ENCODE data around the gene RASAL1.

GRCh38 chr12:113077859-113078255 lies 57.7 kb downstream of the RASAL1 start:
- TF ChIP-seq ATF1 (CRISPR knock-in tag; IDR thresholded peaks at IDR 0.05) (no peak), GABPB1 (CRISPR knock-in tag; IDR thresholded peaks at IDR 0.05) (no peak), MAX (CRISPR knock-in tag; IDR thresholded peaks at IDR 0.05) (no peak), SP1 (CRISPR knock-in tag; conservative IDR thresholded peaks at IDR 0.05) (no peak), HMGXB4 (CRISPR knock-in tag; IDR thresholded peaks at IDR 0.05) (no peak), CTCF (IDR thresholded peaks at IDR 0.05) (no peak), ZNF263 (CRISPR knock-in tag; IDR thresholded peaks at IDR 0.05; ENCODE audit: low read depth) (no peak), MXD4 (CRISPR knock-in tag; IDR thresholded peaks at IDR 0.05; ENCODE audit: borderline replicate concordance) (no peak), ELF4 (CRISPR knock-in tag; IDR thresholded peaks at IDR 0.05; ENCODE audit: low read depth) (no peak), NFYB (CRISPR knock-in tag; conservative IDR thresholded peaks at IDR 0.05; ENCODE audit: low read depth) (no peak), USF1 (CRISPR knock-in tag; IDR thresholded peaks at IDR 0.05) (no peak), ESRRA (CRISPR knock-in tag; IDR thresholded peaks at IDR 0.05; ENCODE audit: borderline replicate concordance) (no peak)
- TF ChIP-seq, protein P1, sequence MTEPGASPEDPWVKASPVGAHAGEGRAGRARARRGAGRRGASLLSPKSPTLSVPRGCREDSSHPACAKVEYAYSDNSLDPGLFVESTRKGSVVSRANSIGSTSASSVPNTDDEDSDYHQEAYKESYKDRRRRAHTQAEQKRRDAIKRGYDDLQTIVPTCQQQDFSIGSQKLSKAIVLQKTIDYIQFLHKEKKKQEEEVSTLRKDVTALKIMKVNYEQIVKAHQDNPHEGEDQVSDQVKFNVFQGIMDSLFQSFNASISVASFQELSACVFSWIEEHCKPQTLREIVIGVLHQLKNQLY (CRISPR knock-in tag; IDR thresholded peaks at IDR 0.05): no peak
